Keratinocyte (primary cell): Measurements from ENCODE around the gene DEFB123.

Experiments
- EZH2 ChIP-seq: IDR thresholded peaks from one replicate; pipeline ENCODE4 v1.6.1; 2012; ENCODE audit warnings: inconsistent platforms, mild to moderate bottlenecking, low read length, moderate library complexity
- TF ChIP-seq, protein P1 (sequence below), 3 experiments: IDR thresholded peaks in 1 of 3; conservative IDR thresholded peaks in 1 of 3; optimal IDR thresholded peaks in 1 of 3; 2 replicates in 2 of 3; 3 replicates in 1 of 3; pipeline versions ENCODE3 to v1.5.1; 2011; ENCODE audit warnings: low read length in 3 of 3, mild to moderate bottlenecking in 3 of 3, moderate library complexity in 2 of 3, control low read depth in 1 of 3, inconsistent platforms in 1 of 3; ENCODE audit not compliant: insufficient read depth in 2 of 3; ENCODE audit errors: extremely low read depth in 1 of 3

GRCh38 chr20:31392836-31393235 lies 47.6 kb upstream of the DEFB123 start:
- TF ChIP-seq, protein P1, sequence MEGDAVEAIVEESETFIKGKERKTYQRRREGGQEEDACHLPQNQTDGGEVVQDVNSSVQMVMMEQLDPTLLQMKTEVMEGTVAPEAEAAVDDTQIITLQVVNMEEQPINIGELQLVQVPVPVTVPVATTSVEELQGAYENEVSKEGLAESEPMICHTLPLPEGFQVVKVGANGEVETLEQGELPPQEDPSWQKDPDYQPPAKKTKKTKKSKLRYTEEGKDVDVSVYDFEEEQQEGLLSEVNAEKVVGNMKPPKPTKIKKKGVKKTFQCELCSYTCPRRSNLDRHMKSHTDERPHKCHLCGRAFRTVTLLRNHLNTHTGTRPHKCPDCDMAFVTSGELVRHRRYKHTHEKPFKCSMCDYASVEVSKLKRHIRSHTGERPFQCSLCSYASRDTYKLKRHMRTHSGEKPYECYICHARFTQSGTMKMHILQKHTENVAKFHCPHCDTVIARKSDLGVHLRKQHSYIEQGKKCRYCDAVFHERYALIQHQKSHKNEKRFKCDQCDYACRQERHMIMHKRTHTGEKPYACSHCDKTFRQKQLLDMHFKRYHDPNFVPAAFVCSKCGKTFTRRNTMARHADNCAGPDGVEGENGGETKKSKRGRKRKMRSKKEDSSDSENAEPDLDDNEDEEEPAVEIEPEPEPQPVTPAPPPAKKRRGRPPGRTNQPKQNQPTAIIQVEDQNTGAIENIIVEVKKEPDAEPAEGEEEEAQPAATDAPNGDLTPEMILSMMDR (optimal IDR thresholded peaks at IDR 0.05 in 1 of 3, IDR thresholded peaks at IDR 0.05 in 1 of 3, conservative IDR thresholded peaks at IDR 0.05 in 1 of 3; ENCODE audit: extremely low read depth in 1 of 3, insufficient read depth in 2 of 3, low read length in 3 of 3): no peak
- TF ChIP-seq EZH2: no peak
